ENCODE results near the gene RDH5.

The RDH5 gene

DNA sequence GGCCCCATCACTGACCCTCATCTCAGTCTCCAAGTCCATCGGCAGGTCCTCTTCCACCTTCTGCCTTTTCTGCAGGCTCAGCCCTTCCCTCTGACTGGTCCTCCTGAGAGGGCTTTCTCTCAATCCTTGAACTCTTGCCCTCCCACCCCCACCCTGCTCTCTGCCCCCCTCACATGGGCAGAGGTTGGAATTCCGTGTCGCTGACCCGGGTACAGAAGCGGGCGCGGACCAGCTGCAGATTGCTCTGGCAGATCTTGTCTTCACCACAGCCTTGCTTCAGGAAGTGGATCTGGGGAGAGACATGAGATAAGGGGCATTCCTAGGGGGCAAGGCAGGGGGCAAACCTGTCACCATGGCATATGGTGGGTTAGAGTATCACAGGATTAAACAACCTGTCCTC lies 24.8 kb upstream of the RDH5 start:
- Histone ChIP-seq H3K36me3 (ENCODE audit: control insufficient read depth, insufficient read depth, low read length) (no peaks in the 10 kb centered on the region), H3K4me1 (ENCODE audit: control insufficient read depth, insufficient read depth, low read length, poor library complexity, severe bottlenecking) (no peaks in the 10 kb centered on the region), H3K27me3 (replicated peaks; ENCODE audit: control insufficient read depth, insufficient read depth, low read length, poor library complexity, severe bottlenecking) (no peaks in the 10 kb centered on the region), H3K27ac (ENCODE audit: insufficient read depth, low read length, poor library complexity, severe bottlenecking) (no peak overlapping the region), H3K9me3 (ENCODE audit: control insufficient read depth, low read length) (no peaks in the 10 kb centered on the region), H3K4me3 (ENCODE audit: insufficient read depth, low read depth, low read length, poor library complexity, severe bottlenecking) (no peak overlapping the region)
- no peak for DNase-seq

DNA sequence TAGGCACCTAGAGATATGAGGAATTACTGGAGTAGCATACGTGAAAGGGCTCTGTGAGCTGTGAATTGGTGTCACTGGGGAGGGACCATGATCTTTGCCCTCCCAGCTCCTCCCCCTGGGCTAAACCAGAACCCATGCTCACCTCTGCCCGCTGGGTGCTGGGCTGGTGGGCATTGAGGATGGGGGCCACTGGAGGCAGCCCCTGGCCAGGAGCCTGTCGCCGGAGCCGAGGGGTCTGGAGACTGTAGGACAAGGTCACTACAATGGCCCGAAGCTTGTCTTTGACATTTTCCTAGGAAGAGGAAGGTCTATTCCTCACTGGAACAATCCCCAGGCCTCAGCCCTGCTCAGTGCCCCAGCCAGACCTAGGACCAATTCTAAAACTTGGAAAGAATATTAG lies 24.1 kb upstream of the RDH5 start:
- H3K9me3 ChIP-seq (ENCODE audit: control insufficient read depth, low read length) = no peaks in the 10 kb centered on the region
- no peaks in the 10 kb centered on the region for H3K36me3 ChIP-seq (ENCODE audit: control insufficient read depth, insufficient read depth, low read length)
- no peak for DNase-seq

DNA sequence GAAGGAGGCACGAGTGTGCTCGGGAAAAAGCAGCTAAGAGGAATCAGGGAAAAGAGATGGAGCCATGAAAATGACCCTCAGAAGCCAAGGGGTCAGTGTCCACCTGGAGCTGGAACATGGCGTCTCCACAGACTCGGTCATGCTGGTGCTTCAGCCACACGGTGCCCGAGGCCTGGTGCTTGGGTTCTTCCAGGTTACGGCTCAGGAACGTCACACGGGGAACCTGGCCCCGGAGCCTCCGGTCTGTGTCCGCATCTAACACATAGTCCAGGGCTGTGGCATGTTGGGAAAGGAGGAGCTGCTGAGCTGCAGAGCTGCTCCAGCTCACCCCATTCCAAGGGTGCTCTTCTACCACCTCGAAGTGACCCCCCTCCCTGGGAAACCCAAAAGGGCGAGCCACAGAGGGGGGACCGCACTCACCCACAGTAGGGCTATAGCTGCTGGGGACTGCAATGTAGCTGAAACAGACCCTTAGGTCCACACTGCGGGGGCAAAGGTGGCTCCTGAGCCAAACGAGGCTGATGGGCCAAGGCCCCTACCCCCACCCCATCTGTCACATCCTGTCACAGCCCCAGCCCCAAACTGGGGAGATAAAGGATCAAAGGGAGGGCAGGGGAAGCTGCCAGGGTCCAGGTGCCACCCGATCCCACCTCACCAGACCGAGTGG lies 23.3 kb upstream of the RDH5 start:
- Histone ChIP-seq H3K27me3 (replicated peaks; ENCODE audit: control insufficient read depth, insufficient read depth, low read length, poor library complexity, severe bottlenecking) (no peaks in the 10 kb centered on the region), H3K27ac (ENCODE audit: insufficient read depth, low read length, poor library complexity, severe bottlenecking) (no peak overlapping the region), H3K9me3 (ENCODE audit: control insufficient read depth, low read length) (no peaks in the 10 kb centered on the region), H3K4me3 (ENCODE audit: insufficient read depth, low read depth, low read length, poor library complexity, severe bottlenecking) (no peak overlapping the region), H3K36me3 (ENCODE audit: control insufficient read depth, insufficient read depth, low read length) (no peaks in the 10 kb centered on the region), H3K4me1 (ENCODE audit: control insufficient read depth, insufficient read depth, low read length, poor library complexity, severe bottlenecking) (no peaks in the 10 kb centered on the region)
- no peak for DNase-seq

More for the DNA sequence above, 24.1 kb upstream of the RDH5 start:
- Histone ChIP-seq H3K27me3 (replicated peaks; ENCODE audit: control insufficient read depth, insufficient read depth, low read length, poor library complexity, severe bottlenecking) (no peaks in the 10 kb centered on the region), H3K4me1 (ENCODE audit: control insufficient read depth, insufficient read depth, low read length, poor library complexity, severe bottlenecking) (no peaks in the 10 kb centered on the region), H3K4me3 (ENCODE audit: insufficient read depth, low read depth, low read length, poor library complexity, severe bottlenecking) (no peak overlapping the region), H3K27ac (ENCODE audit: insufficient read depth, low read length, poor library complexity, severe bottlenecking) (no peak overlapping the region)

DNA sequence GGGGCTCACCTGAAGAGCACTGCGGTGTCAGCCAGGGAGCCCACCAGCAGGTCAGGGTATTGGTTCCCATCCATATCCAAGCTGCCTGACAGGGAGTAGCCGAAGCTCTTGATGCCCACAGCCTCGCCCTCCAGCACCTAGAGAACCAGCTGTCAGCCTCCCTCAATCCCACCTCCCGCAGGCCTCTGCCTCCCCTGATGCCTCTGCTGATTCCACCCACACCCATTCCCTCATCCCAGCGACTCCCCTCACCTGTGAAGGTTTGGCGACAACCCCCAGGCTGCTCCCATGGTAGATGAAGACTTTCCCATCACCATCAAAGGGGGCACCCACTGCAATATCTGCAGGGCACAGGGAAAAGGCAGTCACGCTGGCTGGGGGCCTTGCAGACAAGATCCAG lies 22.5 kb upstream of the RDH5 start:
- Histone ChIP-seq H3K9me3 (ENCODE audit: control insufficient read depth, low read length) (no peaks in the 10 kb centered on the region), H3K4me3 (ENCODE audit: insufficient read depth, low read depth, low read length, poor library complexity, severe bottlenecking) (no peak overlapping the region), H3K4me1 (ENCODE audit: control insufficient read depth, insufficient read depth, low read length, poor library complexity, severe bottlenecking) (no peaks in the 10 kb centered on the region), H3K27ac (ENCODE audit: insufficient read depth, low read length, poor library complexity, severe bottlenecking) (no peak overlapping the region), H3K36me3 (ENCODE audit: control insufficient read depth, insufficient read depth, low read length) (no peaks in the 10 kb centered on the region), H3K27me3 (replicated peaks; ENCODE audit: control insufficient read depth, insufficient read depth, low read length, poor library complexity, severe bottlenecking) (no peaks in the 10 kb centered on the region)
- DNase-seq = no peak

DNA sequence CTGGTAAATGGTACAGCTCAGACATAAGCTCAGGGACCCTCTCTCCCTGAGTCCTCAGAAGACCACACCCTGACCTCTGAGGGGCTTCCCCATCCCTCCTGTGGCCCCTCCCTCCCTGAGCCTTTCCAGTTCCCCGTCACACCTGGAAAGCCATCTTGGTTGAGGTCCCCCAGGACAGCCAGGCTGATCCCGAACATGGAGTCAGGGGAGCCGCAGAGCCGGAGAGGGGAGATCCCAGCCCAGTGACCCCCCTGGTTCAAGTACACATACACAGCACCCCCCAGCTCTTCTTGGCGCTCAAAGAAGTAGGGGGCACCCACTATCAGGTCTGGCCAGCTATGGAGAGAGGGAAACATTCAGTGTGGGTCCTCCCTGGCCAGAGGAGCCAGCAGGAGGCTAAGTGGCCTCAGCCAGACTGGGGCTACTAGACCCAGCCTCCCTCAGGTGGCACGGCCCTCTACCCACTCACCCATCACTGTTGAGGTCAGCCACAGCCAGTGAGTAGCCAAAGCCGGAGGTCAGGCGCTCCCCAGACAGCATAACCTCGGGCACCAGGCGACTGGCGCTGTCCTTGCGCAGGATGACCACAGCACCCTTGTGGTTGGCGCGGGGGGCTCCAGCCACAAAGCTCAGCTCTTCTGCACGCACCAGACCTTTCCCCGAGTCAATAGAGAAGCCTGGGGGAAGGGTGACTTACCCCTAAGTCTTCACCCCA lies 21.8 kb upstream of the RDH5 start:
- DNase-seq = no peak
- Histone ChIP-seq H3K36me3 (ENCODE audit: control insufficient read depth, insufficient read depth, low read length) (no peaks in the 10 kb centered on the region), H3K4me1 (ENCODE audit: control insufficient read depth, insufficient read depth, low read length, poor library complexity, severe bottlenecking) (no peaks in the 10 kb centered on the region), H3K27me3 (replicated peaks; ENCODE audit: control insufficient read depth, insufficient read depth, low read length, poor library complexity, severe bottlenecking) (no peaks in the 10 kb centered on the region), H3K27ac (ENCODE audit: insufficient read depth, low read length, poor library complexity, severe bottlenecking) (no peak overlapping the region), H3K9me3 (ENCODE audit: control insufficient read depth, low read length) (no peaks in the 10 kb centered on the region), H3K4me3 (ENCODE audit: insufficient read depth, low read depth, low read length, poor library complexity, severe bottlenecking) (no peak overlapping the region)

DNA sequence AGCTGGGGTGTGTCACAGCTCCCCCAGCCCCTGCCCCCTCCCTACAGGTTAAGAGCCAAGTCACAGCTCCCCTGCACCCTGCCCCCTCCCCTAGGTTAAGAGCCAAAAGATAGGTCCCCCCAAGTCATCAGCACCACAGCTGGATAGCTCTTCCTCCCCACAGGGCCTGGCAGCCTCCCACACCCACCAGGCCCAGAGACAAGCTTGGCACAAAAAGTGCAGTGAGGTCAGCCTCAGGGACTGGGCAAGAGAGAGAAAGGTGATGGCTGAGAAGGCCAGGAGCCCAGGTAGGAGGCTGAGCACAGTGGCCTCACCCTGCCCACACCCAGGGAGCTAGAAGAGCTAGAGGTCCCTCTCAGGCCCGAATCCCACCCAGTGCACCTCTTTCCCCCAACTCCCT lies 21.2 kb upstream of the RDH5 start:
- Histone ChIP-seq H3K9me3 (ENCODE audit: control insufficient read depth, low read length) (no peaks in the 10 kb centered on the region), H3K36me3 (ENCODE audit: control insufficient read depth, insufficient read depth, low read length) (no peaks in the 10 kb centered on the region), H3K4me1 (ENCODE audit: control insufficient read depth, insufficient read depth, low read length, poor library complexity, severe bottlenecking) (no peaks in the 10 kb centered on the region), H3K4me3 (ENCODE audit: insufficient read depth, low read depth, low read length, poor library complexity, severe bottlenecking) (no peak overlapping the region), H3K27me3 (replicated peaks; ENCODE audit: control insufficient read depth, insufficient read depth, low read length, poor library complexity, severe bottlenecking) (no peaks in the 10 kb centered on the region), H3K27ac (ENCODE audit: insufficient read depth, low read length, poor library complexity, severe bottlenecking) (no peak overlapping the region)
- no peak for DNase-seq

DNA sequence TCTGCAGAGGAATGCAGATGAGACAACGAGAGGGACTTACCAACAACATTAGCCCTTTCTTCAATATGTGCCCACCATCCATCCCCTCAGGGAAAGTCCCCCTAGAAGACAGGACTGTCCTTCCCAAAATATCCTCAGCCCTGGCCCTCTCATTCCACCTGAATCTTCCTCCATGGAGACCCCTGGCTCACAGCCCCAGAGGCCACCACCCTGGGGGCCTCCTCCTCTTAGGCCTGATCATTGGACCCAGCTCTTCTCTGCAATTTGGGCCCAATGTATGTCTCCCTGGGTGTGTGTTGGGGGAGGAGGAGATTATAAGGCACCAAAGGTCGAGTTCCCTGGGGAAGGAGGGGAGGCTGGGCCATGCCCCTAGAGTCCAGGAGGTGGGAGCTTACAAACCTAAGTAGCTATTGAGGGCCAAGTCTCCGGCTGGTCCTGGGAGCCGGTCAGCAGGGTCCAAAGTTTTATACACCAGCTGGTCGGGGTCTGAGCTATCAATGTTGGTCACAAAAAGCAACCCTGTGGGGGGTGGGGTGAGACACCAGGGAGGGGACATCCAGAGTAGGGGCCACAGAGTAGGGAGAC lies 20.6 kb upstream of the RDH5 start:
- Histone ChIP-seq H3K27ac (ENCODE audit: insufficient read depth, low read length, poor library complexity, severe bottlenecking) (no peak overlapping the region), H3K4me1 (ENCODE audit: control insufficient read depth, insufficient read depth, low read length, poor library complexity, severe bottlenecking) (no peaks in the 10 kb centered on the region), H3K9me3 (ENCODE audit: control insufficient read depth, low read length) (no peaks in the 10 kb centered on the region), H3K36me3 (ENCODE audit: control insufficient read depth, insufficient read depth, low read length) (no peaks in the 10 kb centered on the region), H3K4me3 (ENCODE audit: insufficient read depth, low read depth, low read length, poor library complexity, severe bottlenecking) (no peak overlapping the region), H3K27me3 (replicated peaks; ENCODE audit: control insufficient read depth, insufficient read depth, low read length, poor library complexity, severe bottlenecking) (no peaks in the 10 kb centered on the region)
- no peak for DNase-seq

DNA sequence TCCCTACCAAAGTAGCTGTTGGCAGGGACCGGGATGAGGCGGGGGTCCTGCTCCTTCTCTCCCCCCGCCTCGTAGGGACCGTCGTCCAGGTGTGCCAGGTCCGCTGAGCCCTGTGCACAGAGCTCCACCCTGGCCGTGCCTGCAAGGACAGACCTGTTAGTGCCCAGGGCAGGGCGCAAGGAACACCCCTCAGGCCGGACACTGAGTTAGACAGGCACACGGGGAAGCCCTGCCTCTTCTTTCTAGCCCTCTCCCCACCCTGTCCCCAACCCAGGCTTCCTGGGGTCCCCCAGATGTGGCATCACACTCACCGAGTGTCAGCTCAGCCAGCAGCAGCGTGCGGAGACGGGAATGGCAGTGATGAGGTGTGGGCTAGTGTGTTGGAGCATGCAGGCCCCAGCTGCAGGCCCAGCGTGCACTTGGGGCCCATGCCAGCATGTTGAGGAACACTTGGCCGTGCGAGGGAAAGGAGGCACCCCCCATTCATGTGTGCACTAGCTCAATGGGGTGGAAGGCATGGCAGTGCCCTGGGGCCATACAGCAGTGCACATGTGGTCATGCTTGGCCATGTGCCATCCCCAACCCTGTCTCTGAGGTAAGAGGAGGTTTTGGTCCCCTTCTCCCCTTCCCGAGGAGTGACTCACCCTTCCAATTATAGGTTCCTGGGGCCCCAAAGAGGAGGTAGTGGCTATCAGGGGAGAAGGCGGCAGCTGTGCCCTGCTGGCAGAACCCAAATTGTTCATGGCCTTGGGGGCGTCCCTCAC lies 19.8 kb upstream of the RDH5 start:
- H3K36me3 ChIP-seq (ENCODE audit: control insufficient read depth, insufficient read depth, low read length) = no peaks in the 10 kb centered on the region
- H3K9me3 ChIP-seq (ENCODE audit: control insufficient read depth, low read length) = no peaks in the 10 kb centered on the region
- H3K4me3 ChIP-seq (ENCODE audit: insufficient read depth, low read depth, low read length, poor library complexity, severe bottlenecking) = no peak overlapping the region
- no peaks in the 10 kb centered on the region for H3K27me3 ChIP-seq (replicated peaks; ENCODE audit: control insufficient read depth, insufficient read depth, low read length, poor library complexity, severe bottlenecking)
- no peak overlapping the region for H3K27ac ChIP-seq (ENCODE audit: insufficient read depth, low read length, poor library complexity, severe bottlenecking)
- no peak for DNase-seq
- no peaks in the 10 kb centered on the region for H3K4me1 ChIP-seq (ENCODE audit: control insufficient read depth, insufficient read depth, low read length, poor library complexity, severe bottlenecking)

DNA sequence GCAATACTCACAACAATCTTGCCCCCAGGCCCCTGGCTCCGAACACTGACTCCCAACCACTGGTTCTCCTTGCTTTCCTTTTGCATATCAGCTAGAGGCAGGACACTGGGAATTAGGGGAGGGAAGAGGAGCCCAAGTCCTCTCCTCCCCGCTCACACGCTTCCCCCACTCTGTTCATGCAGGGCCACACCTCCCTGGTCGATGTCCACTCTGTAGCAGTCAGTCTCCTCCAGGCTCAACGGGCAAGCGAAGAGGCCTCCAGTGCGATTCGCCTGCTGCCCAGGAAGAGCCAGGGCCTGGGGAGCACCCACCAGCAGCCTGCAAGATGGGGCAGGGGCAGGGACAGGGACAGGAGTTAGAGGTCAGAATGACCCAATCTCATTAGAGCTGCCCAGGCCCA lies 17.3 kb upstream of the RDH5 start:
- H3K4me1 ChIP-seq (ENCODE audit: control insufficient read depth, insufficient read depth, low read length, poor library complexity, severe bottlenecking) = peaks cover 8% of the 10 kb centered on the region
- H3K4me3 ChIP-seq (ENCODE audit: insufficient read depth, low read depth, low read length, poor library complexity, severe bottlenecking) = no peak overlapping the region
- H3K27ac ChIP-seq (ENCODE audit: insufficient read depth, low read length, poor library complexity, severe bottlenecking) = no peak overlapping the region
- H3K27me3 ChIP-seq (replicated peaks; ENCODE audit: control insufficient read depth, insufficient read depth, low read length, poor library complexity, severe bottlenecking) = peaks cover 7% of the 10 kb centered on the region
- H3K36me3 ChIP-seq (ENCODE audit: control insufficient read depth, insufficient read depth, low read length) = no peaks in the 10 kb centered on the region
- DNase-seq = no peak
- H3K9me3 ChIP-seq (ENCODE audit: control insufficient read depth, low read length) = no peaks in the 10 kb centered on the region

DNA sequence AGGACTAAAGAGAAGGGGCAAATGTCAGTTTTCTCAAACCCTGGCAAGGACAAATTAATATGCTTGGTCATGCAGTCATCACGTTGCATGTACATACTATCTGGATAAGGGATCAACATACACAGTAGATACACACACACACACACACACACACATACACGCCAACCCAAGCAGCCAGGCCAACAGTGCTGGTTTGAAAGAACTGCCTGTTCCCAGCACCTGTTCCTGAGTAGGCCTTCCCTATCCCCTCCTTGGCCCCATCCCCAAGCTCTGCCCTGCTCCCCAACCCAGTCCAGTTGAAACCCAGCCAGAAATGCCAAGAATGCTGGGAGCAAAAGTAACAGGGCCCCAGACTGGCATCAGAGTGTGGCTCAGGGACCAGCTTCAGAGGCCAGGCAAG lies 16.9 kb upstream of the RDH5 start:
- Histone ChIP-seq H3K4me3 (ENCODE audit: insufficient read depth, low read depth, low read length, poor library complexity, severe bottlenecking) (no peak overlapping the region), H3K27ac (ENCODE audit: insufficient read depth, low read length, poor library complexity, severe bottlenecking) (no peak overlapping the region), H3K36me3 (ENCODE audit: control insufficient read depth, insufficient read depth, low read length) (no peaks in the 10 kb centered on the region), H3K4me1 (ENCODE audit: control insufficient read depth, insufficient read depth, low read length, poor library complexity, severe bottlenecking) (peaks cover 9% of the 10 kb centered on the region), H3K9me3 (ENCODE audit: control insufficient read depth, low read length) (no peaks in the 10 kb centered on the region), H3K27me3 (replicated peaks; ENCODE audit: control insufficient read depth, insufficient read depth, low read length, poor library complexity, severe bottlenecking) (peaks cover 7% of the 10 kb centered on the region)
- no peak for DNase-seq

All from effector memory CD4-positive, alpha-beta T cell (primary cell).